Activated T-helper 1 cell treated with anti-CD3 and anti-CD28 coated beads, Interleukin-12 subunit alpha, Interleukin-12 subunit beta, Interleukin-2, Interleukin-4 antibody, amounts not matched to agents 30 ng/mL and 10 ng/mL and 1 ng/mL, durations not matched to agents 14 hours and 24 hours and 36 hours (primary cell): ENCODE measurements around the gene ATP8A2. TPM values are rescaled to one million over a fixed set of nuclear protein-coding genes. Genes with fewer than 3 reads are reported as not detected.
"Not testable (repeated sequence)": the region's sequence is repeated elsewhere in the genome, so short reads cannot be mapped to it uniquely, and the experiment has no call there.

Experiments
- DNase-seq: peaks from one replicate; pipeline ENCODE4 v3.0.0; 2021; ENCODE audit warnings: low spot score
- H3K27ac Mint-ChIP-seq: one replicate; pipeline ENCODE4 v1.8.0; 2021; ENCODE audit warnings: mild to moderate bottlenecking, mixed read lengths
- H3K27me3 Mint-ChIP-seq: one replicate; pipeline ENCODE4 v1.8.0; 2022; ENCODE audit warnings: mild to moderate bottlenecking, moderate library complexity, mixed read lengths; ENCODE audit not compliant: insufficient read depth
- H3K36me3 Mint-ChIP-seq: one replicate; pipeline ENCODE4 v1.8.0; 2021; ENCODE audit warnings: low read depth, mixed read lengths
- H3K4me1 Mint-ChIP-seq: one replicate; pipeline ENCODE4 v1.8.0; 2021; ENCODE audit warnings: low read depth, mixed read lengths
- H3K4me3 Mint-ChIP-seq: one replicate; pipeline ENCODE4 v1.8.0; 2021; ENCODE audit warnings: mild to moderate bottlenecking, moderate library complexity, mixed read lengths
- H3K9me3 Mint-ChIP-seq: one replicate; pipeline ENCODE4 v1.8.0; 2021; ENCODE audit warnings: mixed read lengths
- intact Hi-C: fragments of 100-400 bp; cut with micrococcal nuclease; formaldehyde crosslinking; loops from one replicate; pipeline ENCODE4 v1.15.1; 2024
- total RNA-seq: library from RNA; stranded (reverse); gene quantifications from 2 replicates; pipeline ENCODE4 v1.2.3, GENCODE V29; 2022

ATP8A2 gene
- total RNA-seq, 1 donor from 2014 or later = 0.52 TPM

- Mint-ChIP-seq H3K27me3 (peaks cover 21% of the 10 kb centered on the region), H3K36me3 (no peaks in the 10 kb centered on the region)
Measured at GRCh38 chr13:26060357-26060756, 688.6 kb downstream of the ATP8A2 start.

GRCh38 chr13:26061256-26061655 lies 689.5 kb downstream of the ATP8A2 start:
- Mint-ChIP-seq H3K4me3 (no peak overlapping the region), H3K27ac (no peak overlapping the region), H3K9me3 (no peaks in the 10 kb centered on the region), H3K4me1 (peaks cover 24% of the 10 kb centered on the region), H3K27me3 (peaks cover 18% of the 10 kb centered on the region), H3K36me3 (no peaks in the 10 kb centered on the region)
- no peak for DNase-seq
- intact Hi-C loops = no loop called here

More at GRCh38 chr13:26060357-26060756, 688.6 kb downstream of the ATP8A2 start:
- peaks cover 27% of the 10 kb centered on the region for H3K4me1 Mint-ChIP-seq
- intact Hi-C loops = no loop called here
- no peaks in the 10 kb centered on the region for H3K9me3 Mint-ChIP-seq
- no peak for DNase-seq
- H3K4me3 Mint-ChIP-seq = no peak overlapping the region
- no peak overlapping the region for H3K27ac Mint-ChIP-seq

- intact Hi-C loops = loop anchor here (1.0 kb wide), 1 partner anchor 233 kb away; no protein-coding TSS in a partner anchor
- Mint-ChIP-seq H3K36me3 (no peaks in the 10 kb centered on the region), H3K4me1 (peaks cover 22% of the 10 kb centered on the region), H3K27me3 (peaks cover 18% of the 10 kb centered on the region), H3K9me3 (no peaks in the 10 kb centered on the region), H3K4me3 (no peak overlapping the region), H3K27ac (no peak overlapping the region)
- DNase-seq = no peak
Measured at GRCh38 chr13:26061947-26062346, 690.2 kb downstream of the ATP8A2 start.

GRCh38 chr13:26062853-26063444 lies 691.2 kb downstream of the ATP8A2 start:
- peak; percentile 32 for DNase-seq
- Mint-ChIP-seq H3K27ac (no peak overlapping the region), H3K4me1 (peaks cover 22% of the 10 kb centered on the region), H3K4me3 (no peak overlapping the region), H3K9me3 (no peaks in the 10 kb centered on the region), H3K36me3 (no peaks in the 10 kb centered on the region), H3K27me3 (peaks cover 12% of the 10 kb centered on the region)
- intact Hi-C loops = loop anchor here (1.0 kb wide), 2 partner anchors 234 to 489 kb away; no protein-coding TSS in a partner anchor

- H3K4me3 Mint-ChIP-seq, intact Hi-C loops, H3K9me3 Mint-ChIP-seq, H3K27ac Mint-ChIP-seq, DNase-seq, H3K36me3 Mint-ChIP-seq: not testable (repeated sequence)
- Mint-ChIP-seq H3K27me3 (peaks cover 16% of the 10 kb centered on the region), H3K4me1 (peaks cover 14% of the 10 kb centered on the region)
Measured at GRCh38 chr13:26066492-26066891, 694.7 kb downstream of the ATP8A2 start.

- Mint-ChIP-seq H3K9me3 (no peaks in the 10 kb centered on the region), H3K27me3 (peaks cover 19% of the 10 kb centered on the region), H3K4me3 (no peak overlapping the region), H3K4me1 (peaks cover 9% of the 10 kb centered on the region), H3K36me3 (no peaks in the 10 kb centered on the region), H3K27ac (no peak overlapping the region)
- intact Hi-C loops = no loop called here
- no peak for DNase-seq
Measured at GRCh38 chr13:26067601-26068000, 695.8 kb downstream of the ATP8A2 start.

- intact Hi-C loops, H3K27ac Mint-ChIP-seq, DNase-seq, H3K4me1 Mint-ChIP-seq, H3K4me3 Mint-ChIP-seq, H3K9me3 Mint-ChIP-seq, H3K36me3 Mint-ChIP-seq: not testable (repeated sequence)
- H3K27me3 Mint-ChIP-seq = peaks cover 17% of the 10 kb centered on the region
Measured at GRCh38 chr13:26068372-26068771, 696.6 kb downstream of the ATP8A2 start.

- H3K4me1 Mint-ChIP-seq, H3K36me3 Mint-ChIP-seq, intact Hi-C loops, H3K9me3 Mint-ChIP-seq, H3K27ac Mint-ChIP-seq, H3K4me3 Mint-ChIP-seq, DNase-seq: not testable (repeated sequence)
- peaks cover 13% of the 10 kb centered on the region for H3K27me3 Mint-ChIP-seq
Measured at GRCh38 chr13:26069642-26070041, 697.9 kb downstream of the ATP8A2 start.

- no peak for DNase-seq
- Mint-ChIP-seq H3K36me3 (no peaks in the 10 kb centered on the region), H3K4me3 (no peak overlapping the region), H3K9me3 (no peaks in the 10 kb centered on the region), H3K4me1 (peaks cover 4% of the 10 kb centered on the region), H3K27me3 (peaks cover 18% of the 10 kb centered on the region), H3K27ac (no peak overlapping the region)
- intact Hi-C loops = loop anchor here (1.0 to 2.0 kb wide), 2 partner anchors 497 to 561 kb away; no protein-coding TSS in a partner anchor
Measured at GRCh38 chr13:26071691-26072090, 699.9 kb downstream of the ATP8A2 start.

- not testable (repeated sequence) for H3K36me3 Mint-ChIP-seq, H3K4me3 Mint-ChIP-seq, H3K27ac Mint-ChIP-seq, H3K9me3 Mint-ChIP-seq, DNase-seq, H3K4me1 Mint-ChIP-seq
- intact Hi-C loops = loop anchor here (1.0 to 2.0 kb wide), 2 partner anchors 498 to 562 kb away; no protein-coding TSS in a partner anchor
- peaks cover 18% of the 10 kb centered on the region for H3K27me3 Mint-ChIP-seq
Measured at GRCh38 chr13:26072335-26072734, 700.6 kb downstream of the ATP8A2 start.

- H3K9me3 Mint-ChIP-seq = no peaks in the 10 kb centered on the region
- intact Hi-C loops = no loop called here
- no peak overlapping the region for H3K27ac Mint-ChIP-seq
- peaks cover 4% of the 10 kb centered on the region for H3K4me1 Mint-ChIP-seq
- DNase-seq = no peak
- H3K27me3 Mint-ChIP-seq = peaks cover 20% of the 10 kb centered on the region
- no peaks in the 10 kb centered on the region for H3K36me3 Mint-ChIP-seq
- H3K4me3 Mint-ChIP-seq = no peak overlapping the region
Measured at GRCh38 chr13:26074706-26075105, 702.9 kb downstream of the ATP8A2 start.
